Thyroid gland (tissue), 4 donors: ENCODE measurements around the gene ZNF132.
A peak's percentile ranks its signal among the peaks of the same experiment; 100 is the strongest.

Experiments
- POLR2A ChIP-seq, 2 donors: fragments of 450-650 bp; IDR thresholded peaks; one replicate each; pipeline ENCODE4 v1.6.1; 2017; ENCODE audit warnings: antibody characterized with exemption in 2 of 2, mild to moderate bottlenecking in 2 of 2, moderate library complexity in 1 of 2
- TF ChIP-seq, protein P1 (sequence below), 6 experiments: fragments of 200-600 bp in 3 of 6; fragments of 450-650 bp in 3 of 6; sonication (generic) in 3 of 6; IDR thresholded peaks; one replicate each; pipeline ENCODE4 v1.5.1; 2016 to 2019; ENCODE audit warnings: antibody characterized with exemption in 6 of 6, mild to moderate bottlenecking in 2 of 6, inconsistent platforms in 1 of 6, moderate library complexity in 1 of 6

DNA sequence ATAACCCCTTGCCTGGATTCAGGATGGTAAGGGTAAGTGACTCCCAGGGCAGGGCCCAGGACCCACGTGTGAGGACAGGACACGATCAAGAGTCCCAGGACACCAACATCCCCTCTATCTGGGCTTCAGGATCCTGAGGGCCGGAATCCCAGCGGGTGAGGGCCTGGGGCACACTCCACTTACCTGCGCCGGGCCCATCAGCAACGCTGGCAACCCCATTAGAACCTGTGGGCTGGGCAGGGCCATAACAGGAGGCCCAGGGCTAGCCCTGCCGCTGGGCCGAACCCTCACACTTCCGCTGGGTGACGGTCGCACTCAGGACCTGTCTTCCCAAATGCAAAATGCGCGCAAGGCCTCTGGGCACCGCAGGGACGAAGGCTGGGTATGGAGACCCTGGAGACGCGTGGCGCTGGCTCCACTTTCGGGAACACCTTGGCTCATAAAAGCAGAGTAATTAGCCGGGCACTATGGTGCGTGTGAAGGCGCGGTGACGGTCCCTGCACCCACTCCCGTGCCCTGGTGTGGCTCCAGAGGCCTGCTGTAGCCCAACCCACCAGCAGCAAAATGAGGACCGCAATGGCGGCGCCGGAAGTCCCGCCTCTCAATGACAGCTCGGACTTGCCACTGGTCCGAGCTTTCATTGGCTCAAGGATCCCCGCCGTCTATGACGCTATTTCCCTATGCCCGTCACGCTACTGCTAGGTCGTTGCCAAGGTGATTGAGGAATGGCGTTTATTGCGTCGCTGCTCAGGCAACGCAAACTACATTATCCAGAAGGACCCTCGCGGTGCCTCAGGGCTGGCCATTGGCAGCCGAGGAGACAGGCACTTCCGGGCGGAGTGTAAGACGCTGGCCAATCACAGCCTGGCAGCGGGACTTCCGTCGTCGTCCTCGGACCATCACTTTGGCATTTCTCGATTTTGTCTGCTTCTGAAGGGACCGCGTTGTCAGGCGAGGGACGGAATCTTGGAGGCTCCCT, at the start of gene ZNF132:
- TF ChIP-seq, protein P1, sequence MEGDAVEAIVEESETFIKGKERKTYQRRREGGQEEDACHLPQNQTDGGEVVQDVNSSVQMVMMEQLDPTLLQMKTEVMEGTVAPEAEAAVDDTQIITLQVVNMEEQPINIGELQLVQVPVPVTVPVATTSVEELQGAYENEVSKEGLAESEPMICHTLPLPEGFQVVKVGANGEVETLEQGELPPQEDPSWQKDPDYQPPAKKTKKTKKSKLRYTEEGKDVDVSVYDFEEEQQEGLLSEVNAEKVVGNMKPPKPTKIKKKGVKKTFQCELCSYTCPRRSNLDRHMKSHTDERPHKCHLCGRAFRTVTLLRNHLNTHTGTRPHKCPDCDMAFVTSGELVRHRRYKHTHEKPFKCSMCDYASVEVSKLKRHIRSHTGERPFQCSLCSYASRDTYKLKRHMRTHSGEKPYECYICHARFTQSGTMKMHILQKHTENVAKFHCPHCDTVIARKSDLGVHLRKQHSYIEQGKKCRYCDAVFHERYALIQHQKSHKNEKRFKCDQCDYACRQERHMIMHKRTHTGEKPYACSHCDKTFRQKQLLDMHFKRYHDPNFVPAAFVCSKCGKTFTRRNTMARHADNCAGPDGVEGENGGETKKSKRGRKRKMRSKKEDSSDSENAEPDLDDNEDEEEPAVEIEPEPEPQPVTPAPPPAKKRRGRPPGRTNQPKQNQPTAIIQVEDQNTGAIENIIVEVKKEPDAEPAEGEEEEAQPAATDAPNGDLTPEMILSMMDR (IDR thresholded peaks at IDR 0.05), result no peak
- peak in 1 of 2 donors; percentile 70 for TF ChIP-seq POLR2A (IDR thresholded peaks at IDR 0.05)
